GM18507 (cell line): ENCODE results near the gene DNM1.

Experiments
- DNase-seq: peaks from one replicate; pipeline ENCODE4 v3.0.0; 2011; ENCODE audit warnings: low read depth; ENCODE audit not compliant: insufficient read length; ENCODE audit errors: extremely low spot score
- FAIRE-seq: peaks from 2 replicates; lab custom pipeline; 2011; peaks lifted over from hg19 to GRCh38; lab: Jason Lieb, UNC

Gene DNM1

GRCh38 chr9:128202648-128203023 is 543 bp upstream of the DNM1 start:
- no peak for FAIRE-seq
- DNase-seq, result no peak

GRCh38 chr9:128203707-128204551 is 750 bp downstream of the DNM1 start:
- FAIRE-seq (no peak), DNase-seq (no peak)

- FAIRE-seq (no peak), DNase-seq (no peak)
Observed at GRCh38 chr9:128204858-128205257, 1.7 kb downstream of the DNM1 start.

- FAIRE-seq, result no peak
- no peak for DNase-seq
Observed at GRCh38 chr9:128205296-128205944, 2.2 kb downstream of the DNM1 start.

GRCh38 chr9:128206484-128206883 is 3.3 kb downstream of the DNM1 start:
- FAIRE-seq, result no peak
- DNase-seq, result no peak

DNA sequence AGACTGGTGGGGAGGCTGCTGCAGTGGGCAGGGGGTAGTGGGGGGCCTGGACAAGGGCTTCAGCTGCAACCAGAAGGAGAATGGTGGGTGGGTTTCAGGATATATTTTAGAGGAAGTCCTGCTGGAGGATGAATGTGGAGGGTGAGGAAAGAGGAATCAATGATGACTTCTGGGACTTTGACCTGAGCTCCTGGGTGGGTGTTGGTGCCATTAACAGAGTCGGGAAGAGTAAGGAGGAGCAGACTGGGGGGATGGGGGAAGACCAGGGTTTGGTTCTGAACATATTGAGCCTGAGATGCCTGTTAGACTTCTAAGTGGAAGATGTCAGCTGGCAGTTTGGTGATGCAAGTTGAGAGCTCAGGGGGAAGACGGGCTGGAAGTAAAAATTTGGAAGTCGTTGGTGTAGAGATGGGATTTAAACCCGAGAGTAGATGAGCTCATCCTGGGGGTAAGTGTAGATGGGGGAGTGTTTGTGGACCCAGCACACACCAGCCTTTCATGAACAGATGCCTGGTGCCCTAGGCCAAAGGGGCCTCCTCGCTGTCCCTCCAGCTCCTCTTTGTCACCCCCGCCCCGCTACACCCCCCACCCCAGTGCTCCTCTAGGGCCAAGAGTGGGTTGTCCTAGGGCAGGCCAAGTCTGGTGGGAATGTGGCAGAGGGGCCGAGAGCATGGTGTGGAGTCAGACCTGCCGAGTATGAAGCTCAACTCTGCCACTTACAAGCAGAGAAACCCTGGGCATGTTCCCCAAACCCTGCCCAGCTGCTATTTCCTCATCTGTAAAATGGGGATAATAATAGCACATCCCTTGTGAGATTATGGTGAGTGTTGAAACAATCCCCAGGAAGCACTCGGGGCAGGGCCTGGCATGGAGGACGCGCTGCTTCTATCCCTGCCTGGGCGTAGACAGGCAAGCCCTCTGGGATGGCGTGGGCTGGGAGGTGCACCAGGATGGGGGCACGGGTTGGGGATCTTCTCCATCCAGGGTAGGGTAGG is 4.0 kb downstream of the DNM1 start:
- no peak for DNase-seq

DNA sequence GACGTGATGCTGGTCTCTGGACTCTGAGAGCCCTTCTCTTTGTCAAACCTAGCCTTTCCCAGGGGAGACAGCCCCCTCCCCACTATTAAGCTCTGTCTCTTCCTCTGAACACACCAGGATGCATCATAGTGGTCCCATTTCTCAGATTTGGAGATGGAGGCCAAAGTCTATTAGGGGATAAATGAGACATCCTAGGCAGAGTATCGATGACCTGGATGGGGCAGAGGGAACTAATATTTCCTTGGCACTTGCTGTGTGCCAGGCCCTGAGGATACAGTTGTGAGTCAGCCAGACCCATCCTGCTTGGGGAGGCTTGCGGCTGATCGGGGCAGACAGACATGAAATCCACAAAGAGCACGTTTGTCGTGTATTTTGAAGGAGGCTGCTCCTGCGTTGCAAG is 5.2 kb downstream of the DNM1 start:
- DNase-seq, result no peak
- FAIRE-seq, result no peak

More for the DNA sequence above, 4.0 kb downstream of the DNM1 start:
- FAIRE-seq, result no peak

GRCh38 chr9:128208946-128209669 is 5.9 kb downstream of the DNM1 start:
- FAIRE-seq (no peak), DNase-seq (no peak)

DNA sequence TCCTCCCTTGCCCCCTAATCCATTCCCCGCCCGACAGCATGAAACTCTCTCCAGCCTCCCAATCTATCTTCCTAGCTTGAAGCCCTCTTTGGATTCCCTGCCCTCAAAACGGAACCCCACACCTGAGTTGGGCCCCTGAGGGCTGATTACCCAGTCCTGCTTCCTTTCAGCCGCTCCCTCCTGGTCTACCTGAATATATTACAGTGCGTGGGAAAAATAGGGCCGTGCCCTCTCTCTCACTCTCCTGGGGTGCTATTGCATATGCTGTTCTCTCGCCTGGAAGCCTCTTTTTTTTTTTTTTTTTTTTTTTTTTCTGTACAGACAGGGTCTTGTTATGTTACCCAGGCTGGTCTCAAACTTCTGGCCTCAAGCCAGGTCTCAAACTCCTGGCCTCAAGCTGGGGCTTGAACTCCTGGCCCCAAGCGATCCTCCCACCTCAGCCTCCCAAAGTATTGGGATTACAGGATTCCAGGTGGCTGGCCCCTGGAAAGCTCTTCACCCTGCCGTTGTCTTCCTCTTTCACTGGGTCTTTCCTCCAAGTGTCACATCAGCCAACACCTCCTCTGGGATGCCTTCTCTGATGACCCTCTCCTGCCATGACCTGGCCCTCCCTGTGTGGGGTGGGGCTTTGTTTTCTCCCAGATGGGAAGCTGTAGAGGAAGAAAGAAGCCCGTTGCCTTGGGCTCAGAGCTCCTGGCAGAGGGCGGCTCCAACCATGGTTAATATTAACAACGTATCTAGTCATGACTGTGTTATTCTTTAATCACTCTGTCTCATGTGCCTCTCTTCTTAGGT is 8.2 kb downstream of the DNM1 start:
- DNase-seq (no peak), FAIRE-seq (no peak)

DNA sequence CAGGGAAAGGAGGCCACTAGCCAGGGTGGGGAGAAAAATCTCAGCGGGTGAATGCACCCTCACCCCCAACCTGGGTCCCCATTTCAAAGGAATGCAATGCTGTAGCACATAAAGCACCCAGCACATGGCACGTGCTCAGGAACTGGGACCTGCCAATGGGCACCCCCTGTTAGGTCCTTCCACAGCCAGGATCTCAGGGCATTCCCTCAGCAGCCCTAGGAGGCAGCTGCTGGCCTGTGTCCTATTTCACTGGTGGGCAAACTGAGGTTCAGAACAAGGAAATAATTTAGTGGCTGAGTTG is 8.8 kb downstream of the DNM1 start:
- no peak for FAIRE-seq
- no peak for DNase-seq

DNA sequence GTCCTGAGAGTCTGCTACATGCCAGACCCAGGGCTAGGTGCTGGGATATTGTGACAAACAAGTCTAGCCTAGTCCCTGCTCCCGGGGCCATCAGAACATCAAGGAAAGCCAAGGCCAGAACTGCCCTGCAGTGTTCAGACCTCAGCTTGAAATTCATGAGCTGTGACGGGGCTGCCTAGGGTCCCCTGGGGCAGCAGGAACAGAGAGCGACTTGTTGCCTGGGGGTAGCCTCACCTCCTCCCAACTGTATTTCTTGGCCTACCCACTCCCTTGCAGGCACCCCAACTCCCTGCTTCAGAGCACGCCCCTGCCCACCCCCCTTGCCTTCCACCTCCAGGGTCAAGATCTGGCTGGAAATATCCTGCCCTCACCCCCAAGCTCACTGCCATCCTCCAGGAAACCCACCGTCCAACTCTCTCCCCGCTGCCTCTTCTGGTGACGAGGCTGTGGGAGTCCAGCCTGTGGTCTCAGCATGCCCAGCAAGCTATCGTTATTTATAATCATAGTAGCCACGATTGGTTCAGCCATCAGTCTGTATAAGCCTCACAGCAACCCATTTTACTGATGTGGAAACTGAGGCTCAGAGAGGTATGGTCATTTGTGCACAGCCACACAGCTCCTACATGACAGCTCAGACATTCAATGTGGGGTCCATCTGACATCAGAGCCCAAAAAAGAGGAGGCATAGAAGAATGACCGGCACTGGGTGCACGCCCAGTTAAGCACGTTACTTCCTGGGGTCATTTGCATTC is 10.7 kb downstream of the DNM1 start:
- FAIRE-seq (no peak), DNase-seq (no peak)

GRCh38 chr9:128214571-128215490 is 11.7 kb downstream of the DNM1 start:
- DNase-seq (no peak), FAIRE-seq (no peak)

DNA sequence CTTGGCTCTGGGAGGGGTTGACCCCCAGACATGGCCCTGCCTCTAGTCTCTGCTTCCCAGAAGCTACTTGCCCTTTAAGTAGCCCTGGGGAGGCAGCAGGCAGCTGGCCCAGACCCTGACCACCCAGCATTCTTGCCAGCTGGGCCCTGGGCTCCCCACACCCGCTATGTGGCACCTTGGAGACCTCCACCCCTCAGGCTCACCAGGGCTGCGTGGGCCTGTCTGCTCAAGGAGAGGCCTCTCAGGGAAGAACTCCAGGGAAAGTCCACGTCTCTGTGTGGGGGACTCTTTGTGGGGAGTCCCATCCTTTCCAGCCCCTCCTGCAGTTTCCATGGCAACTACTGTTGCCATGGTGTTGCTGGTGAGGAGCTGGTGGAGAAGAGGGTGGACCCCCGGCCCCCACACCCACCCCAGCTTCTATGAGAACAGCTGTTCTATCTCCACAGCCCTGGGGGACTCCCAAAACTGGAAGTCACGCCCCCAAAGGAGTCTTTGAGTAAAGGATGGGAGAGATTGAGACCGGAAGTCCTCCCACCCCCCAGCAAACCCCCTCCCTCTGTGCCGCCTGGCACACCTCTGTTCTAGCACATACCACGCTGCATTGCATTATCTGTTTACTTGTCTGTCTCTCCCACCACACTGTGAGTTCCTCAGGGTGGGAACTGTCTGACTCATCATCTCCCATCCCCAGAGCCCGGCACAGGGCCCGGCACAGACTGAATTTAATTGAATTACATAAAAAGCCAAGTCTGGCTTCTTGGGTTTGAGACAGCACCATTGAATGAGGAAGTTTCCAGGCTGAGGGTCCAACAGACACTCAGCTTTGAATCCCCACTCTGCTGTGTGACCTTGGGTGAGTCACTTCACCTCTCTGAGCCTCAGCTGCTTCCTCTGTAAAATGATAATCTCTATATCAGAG is 12.6 kb downstream of the DNM1 start:
- no peak for DNase-seq
- FAIRE-seq, result no peak

DNA sequence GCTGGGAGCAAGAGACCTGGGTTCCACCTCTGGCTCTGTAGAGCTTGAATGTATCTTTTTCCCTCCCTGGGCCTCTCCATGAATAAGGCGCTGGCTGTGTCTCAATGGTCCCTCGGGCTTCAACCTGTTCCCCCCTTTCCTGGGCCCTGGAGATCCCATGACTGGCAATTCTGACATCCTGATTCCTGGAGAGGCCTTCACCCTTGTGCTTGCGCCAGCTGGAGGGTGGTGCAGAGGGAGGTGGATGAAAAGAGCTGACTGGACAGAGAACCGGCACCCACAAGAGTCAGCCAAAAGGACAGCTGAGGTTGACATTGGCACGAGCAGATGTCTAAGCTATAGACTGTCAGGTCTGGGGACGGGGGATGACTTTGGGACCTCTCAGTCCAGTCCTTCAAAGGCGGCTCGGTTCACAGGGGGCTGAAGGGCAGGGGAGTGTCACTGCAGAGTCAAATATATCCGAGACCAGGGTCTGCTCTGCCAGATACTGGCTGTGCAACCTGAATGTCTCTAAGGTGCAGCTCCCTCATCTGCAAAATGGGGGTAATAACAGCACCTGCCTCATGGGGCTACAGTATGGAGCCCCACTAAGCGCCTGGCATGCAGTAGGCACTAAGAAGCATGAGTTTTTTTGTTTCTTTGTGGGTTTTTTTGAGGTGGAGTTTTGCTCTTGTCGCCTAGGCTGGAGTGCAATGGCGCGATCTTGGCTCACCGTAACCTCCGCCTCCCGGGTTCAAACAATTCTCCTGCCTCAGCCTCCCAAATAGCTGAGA is 13.8 kb downstream of the DNM1 start:
- no peak for FAIRE-seq
- no peak for DNase-seq

DNA sequence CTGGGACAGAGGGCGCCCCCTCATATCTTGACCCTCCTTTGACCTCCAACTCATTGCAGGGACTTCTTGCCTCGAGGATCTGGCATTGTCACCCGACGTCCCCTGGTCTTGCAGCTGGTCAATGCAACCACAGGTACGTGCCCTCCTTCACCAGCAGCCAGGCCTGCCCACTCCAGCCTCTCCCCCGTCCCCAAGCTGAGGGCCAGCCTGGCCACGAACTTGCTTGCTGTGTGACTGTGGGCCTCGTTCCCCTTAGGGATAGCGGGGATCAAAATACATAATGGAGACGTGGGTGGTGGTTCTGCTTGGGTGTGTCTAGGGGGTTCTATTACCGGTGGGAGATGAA is 15.0 kb downstream of the DNM1 start:
- FAIRE-seq, result no peak
- no peak for DNase-seq
